GM23248 (cell line): ENCODE results near the gene ZNF837. TPM values are rescaled to one million over a fixed set of nuclear protein-coding genes. Genes with fewer than 3 reads are reported as not detected.

ENCODE experiments used
- DNase-seq: peaks from one replicate; pipeline ENCODE4 v3.0.0-alpha.2; 2015
- H2AFZ ChIP-seq: fragments of 200-600 bp; sonication (generic); 2 replicates; pipeline ENCODE4 v1.6.1; 2016; ENCODE audit warnings: antibody characterized with exemption
- H3F3A ChIP-seq: fragments of 200-600 bp; sonication (generic); 2 replicates; pipeline ENCODE4 v1.6.1; 2016; ENCODE audit warnings: mild to moderate bottlenecking, antibody characterized with exemption, mixed run types; ENCODE audit not compliant: insufficient read depth
- H3K27ac ChIP-seq: fragments of 200-600 bp; sonication (generic); 2 replicates; pipeline ENCODE4 v1.5.1; 2016; ENCODE audit warnings: mild to moderate bottlenecking
- H3K27me3 ChIP-seq: fragments of 200-600 bp; sonication (generic); replicated peaks from 2 replicates; pipeline ENCODE4 v1.6.1; 2016; ENCODE audit warnings: mild to moderate bottlenecking; ENCODE audit not compliant: insufficient read depth
- H3K36me3 ChIP-seq: fragments of 200-600 bp; sonication (generic); 2 replicates; pipeline ENCODE4 v1.6.1; 2016; ENCODE audit warnings: low read depth, mild to moderate bottlenecking
- H3K4me1 ChIP-seq: fragments of 200-600 bp; sonication (generic); 2 replicates; pipeline ENCODE4 v1.6.1; 2016; ENCODE audit warnings: mild to moderate bottlenecking; ENCODE audit not compliant: insufficient read depth
- H3K4me2 ChIP-seq: fragments of 200-600 bp; sonication (generic); one replicate; pipeline ENCODE4 v1.6.1; 2016; ENCODE audit warnings: mild to moderate bottlenecking; ENCODE audit not compliant: unreplicated experiment
- H3K4me3 ChIP-seq: fragments of 200-600 bp; sonication (generic); 2 replicates; pipeline ENCODE4 v1.5.1; 2016; ENCODE audit warnings: mild to moderate bottlenecking
- H3K79me2 ChIP-seq: fragments of 200-600 bp; sonication (generic); 2 replicates; pipeline ENCODE4 v1.6.1; 2016; ENCODE audit warnings: mild to moderate bottlenecking; ENCODE audit not compliant: insufficient read depth
- H3K9ac ChIP-seq: fragments of 200-600 bp; sonication (generic); 2 replicates; pipeline ENCODE4 v1.6.1; 2016; ENCODE audit warnings: mild to moderate bottlenecking
- H3K9me2 ChIP-seq: fragments of 200-600 bp; sonication (generic); 2 replicates; pipeline ENCODE4 v1.6.1; 2016; ENCODE audit warnings: mixed run types, mild to moderate bottlenecking, moderate library complexity; ENCODE audit not compliant: insufficient read depth
- H3K9me3 ChIP-seq: fragments of 200-600 bp; sonication (generic); one replicate; pipeline ENCODE4 v1.6.1; 2017; ENCODE audit warnings: low read depth
- H4K20me1 ChIP-seq: fragments of 200-600 bp; sonication (generic); 2 replicates; pipeline ENCODE4 v1.6.0; 2016; ENCODE audit not compliant: insufficient read depth
- EZH2 ChIP-seq: fragments of 200-600 bp; sonication (generic); IDR thresholded peaks from 2 replicates; pipeline ENCODE4 v1.6.1; 2018; ENCODE audit warnings: antibody characterized with exemption, mild to moderate bottlenecking; ENCODE audit not compliant: insufficient read depth, poor library complexity, severe bottlenecking
- EZH2phosphoT487 ChIP-seq: fragments of 200-600 bp; sonication (generic); IDR thresholded peaks from 2 replicates; pipeline ENCODE4 v1.6.1; 2018; ENCODE audit warnings: antibody characterized with exemption, moderate library complexity, mild to moderate bottlenecking, low read depth; ENCODE audit not compliant: insufficient read depth
- WGBS, 2 experiments: methylation state at CpG; one replicate each; pipeline ENCODE4 v1.1.6; 2015 to 2017; ENCODE audit warnings: low lambda C conversion rate in 2 of 2, low coverage in 1 of 2; ENCODE audit errors: missing lambda C conversion rate in 2 of 2; 5-methylcytosine and 5-hydroxymethylcytosine counted together
- in situ Hi-C: fragments of 300-500 bp; cut with MboI; formaldehyde crosslinking; loops from 2 replicates; pipeline ENCODE4 v1.15.0; 2020
- polyA plus RNA-seq: library from polyadenylated mRNA; unstranded; fragments of >200 nt; fragmentation: Nextera tagmentation; extraction: Ambion mirVana; gene quantifications from 2 replicates; pipeline ENCODE4 v1.2.1, GENCODE V29; 2016
- total RNA-seq: library from RNA; depleted of rRNA; stranded (reverse); fragments of >200 nt; shearing (Covaris generic); gene quantifications from 2 replicates; pipeline ENCODE4 v1.2.3, GENCODE V29; 2014

ZNF837 gene
- total and polyA plus RNA-seq, 2 experiments from 2014 or later: 1.4 to 5.3 TPM

GRCh38 chr19:58416604-58417003 lies 35.8 kb upstream of the ZNF837 start:
- in situ Hi-C loops: no loop called here
- TF ChIP-seq EZH2phosphoT487 (no peak), EZH2 (no peak)
- Histone ChIP-seq H2AFZ (no peak overlapping the region), H3K9me3 (no peaks in the 10 kb centered on the region), H3F3A (no peaks in the 10 kb centered on the region), H4K20me1 (no peaks in the 10 kb centered on the region), H3K9ac (no peak overlapping the region), H3K9me2 (no peaks in the 10 kb centered on the region), H3K4me2 (no peak overlapping the region), H3K27me3 (no peaks in the 10 kb centered on the region), H3K36me3 (peaks cover 37% of the 10 kb centered on the region), H3K27ac (no peak overlapping the region), H3K4me3 (no peak overlapping the region), H3K4me1 (no peaks in the 10 kb centered on the region), H3K79me2 (peaks cover 52% of the 10 kb centered on the region)
- 98 to 100% methylated on average over 5 of the region's 5 CpGs for WGBS, 2 experiments
- DNase-seq: no peak

GRCh38 chr19:58409010-58409790 lies 28.4 kb upstream of the ZNF837 start:
- in situ Hi-C loops: no loop called here
- 0 out of 2 replicates have a peak, but pooled peaks cover 11% of the 10 kb centered on the region for H3K4me1 ChIP-seq
- H3K79me2 ChIP-seq: peaks cover 69% of the 10 kb centered on the region
- H2AFZ ChIP-seq: peak overlapping the region; percentile 84
- H3K4me3 ChIP-seq: peak overlapping the region; percentile 91
- WGBS, 2 experiments: 2 to 3% methylated on average over 34 of the region's 34 CpGs
- peak overlapping the region; percentile 92 for H3K9ac ChIP-seq
- no peaks in the 10 kb centered on the region for H3K9me3 ChIP-seq
- DNase-seq: peak; percentile 67
- no peaks in the 10 kb centered on the region for H3K36me3 ChIP-seq
- no peaks in the 10 kb centered on the region for H3K27me3 ChIP-seq
- H3K27ac ChIP-seq: peak overlapping the region; percentile 59
- H3K9me2 ChIP-seq: no peaks in the 10 kb centered on the region
- H3F3A ChIP-seq: no peaks in the 10 kb centered on the region
- peak overlapping the region; percentile 93 for H3K4me2 ChIP-seq
- no peaks in the 10 kb centered on the region for H4K20me1 ChIP-seq
- TF ChIP-seq EZH2 (no peak), EZH2phosphoT487 (no peak)

GRCh38 chr19:58408152-58409009 lies 27.6 kb upstream of the ZNF837 start, which contains the start of gene ZNF584:
ZNF584 (plus strand) TSS chr19:58408649; CDS start chr19:58409148, 499 bp downstream.
- Histone ChIP-seq H3K27ac (peak within 1 kb of the TSS; percentile 59), H3K79me2 (peaks cover 61% of the 10 kb centered on the region), H3K36me3 (no peaks in the 10 kb centered on the region), H4K20me1 (no peaks in the 10 kb centered on the region), H3K9me2 (no peaks in the 10 kb centered on the region), H3K9me3 (no peaks in the 10 kb centered on the region), H3K9ac (peak within 1 kb of the TSS; percentile 92), H3K4me2 (peak within 1 kb of the TSS; percentile 93), H3K4me1 (0 out of 2 replicates have a peak, but pooled peaks cover 11% of the 10 kb centered on the region), H3F3A (no peaks in the 10 kb centered on the region), H3K4me3 (peak within 1 kb of the TSS; percentile 91), H2AFZ (peak within 1 kb of the TSS; percentile 84), H3K27me3 (no peaks in the 10 kb centered on the region)
- in situ Hi-C loops: no loop called here
- 0 to 1% methylated on average over 72 to 95 of the region's 100 CpGs for WGBS, 2 experiments
- DNase-seq: peak; percentile 97
- TF ChIP-seq EZH2 (no peak), EZH2phosphoT487 (no peak)

- peak; percentile 54 for DNase-seq
- Histone ChIP-seq H3K27ac (peak overlapping the region; percentile 59), H3K4me3 (peak overlapping the region; percentile 91), H3K79me2 (peaks cover 54% of the 10 kb centered on the region), H3K4me2 (peak overlapping the region; percentile 93), H3K4me1 (0 out of 2 replicates have a peak, but pooled peaks cover 11% of the 10 kb centered on the region), H4K20me1 (no peaks in the 10 kb centered on the region), H3K9me2 (no peaks in the 10 kb centered on the region), H3F3A (0 out of 2 replicates have a peak, but pooled peaks cover 5% of the 10 kb centered on the region), H3K27me3 (no peaks in the 10 kb centered on the region), H3K9me3 (no peaks in the 10 kb centered on the region), H2AFZ (peak overlapping the region; percentile 84), H3K9ac (peak overlapping the region; percentile 92), H3K36me3 (no peaks in the 10 kb centered on the region)
- WGBS, 2 experiments: 5 to 6% methylated on average over 22 of the region's 22 CpGs
- no peak for TF ChIP-seq EZH2phosphoT487
- no peak for TF ChIP-seq EZH2
- in situ Hi-C loops: no loop called here
These were observed 26.9 kb upstream of the ZNF837 start for GRCh38 chr19:58407658-58408151.
